ENCODE measurements around the gene SLC5A6. TPM values are rescaled to one million over a fixed set of nuclear protein-coding genes. Genes with fewer than 3 reads are reported as not detected.

Gene SLC5A6
- total and polyA plus RNA-seq, 2 of the 8 experiments (the other 6 are each of a cell fraction or from before 2014, with no cell fraction given), result 118 to 183 TPM

GRCh38 chr2:27231921-27232320 is 19.9 kb upstream of the SLC5A6 start (continued):
- TF ChIP-seq ATF2 (IDR thresholded peaks at IDR 0.05; ENCODE audit: low read length), result no peak
- no peak for TF ChIP-seq JUND (IDR thresholded peaks at IDR 0.05; ENCODE audit: low read length)
- TF ChIP-seq POU5F1 (IDR thresholded peaks at IDR 0.05; ENCODE audit: low read depth, low read length), result no peak
- no peak for TF ChIP-seq KDM5A (IDR thresholded peaks at IDR 0.05; ENCODE audit: low read length)
- no peak for TF ChIP-seq TAF1 (IDR thresholded peaks at IDR 0.05; ENCODE audit: low read depth, low read length)
